Measurements from ENCODE around the gene ATP9B.
"Not testable (repeated sequence)": the region's sequence is repeated elsewhere in the genome, so short reads cannot be mapped to it uniquely, and the experiment has no call there.

ATP9B gene

DNA sequence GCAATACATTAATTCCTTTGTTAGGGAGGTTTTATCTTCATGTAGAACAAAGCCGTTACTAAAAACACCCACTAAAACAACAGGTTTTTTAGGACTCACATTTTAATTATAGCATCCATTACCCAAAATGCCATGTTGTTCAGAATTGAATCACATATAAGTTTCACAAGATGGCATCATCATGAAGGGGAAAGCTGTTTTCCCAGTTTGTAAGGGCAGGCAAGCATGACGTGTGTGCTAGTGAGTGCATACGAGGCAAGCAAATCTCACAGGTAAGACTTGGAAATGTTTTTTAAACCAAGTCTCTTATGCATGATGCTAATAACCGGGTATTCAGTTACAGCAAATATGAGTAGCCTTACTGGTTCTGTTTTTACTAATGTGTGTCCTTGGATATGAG lies 214.7 kb downstream of the ATP9B start:
- DNase-seq = no peak

GRCh38 chr18:79285191-79285590 lies 216.0 kb downstream of the ATP9B start:
- DNase-seq = not testable (repeated sequence)

DNA sequence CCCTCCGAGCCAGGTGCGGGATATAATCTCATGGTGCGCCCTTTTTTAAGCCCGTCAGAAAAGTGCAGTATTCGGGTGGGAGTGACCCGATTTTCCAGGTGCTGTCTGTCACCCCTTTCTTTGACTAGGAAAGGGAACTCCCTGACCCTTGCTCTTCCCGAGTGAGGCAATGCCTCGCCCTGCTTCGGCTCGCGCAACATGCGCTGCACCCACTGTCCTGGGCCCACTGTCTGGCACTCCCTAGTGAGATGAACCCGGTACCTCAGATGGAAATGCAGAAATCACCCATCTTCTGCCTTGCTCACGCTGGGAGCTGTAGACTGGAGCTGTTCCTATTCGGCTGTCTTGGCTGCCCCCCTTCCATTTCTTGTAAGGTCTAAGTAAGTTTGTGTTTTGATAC lies 221.2 kb downstream of the ATP9B start:
- DNase-seq = not testable (repeated sequence)

DNA sequence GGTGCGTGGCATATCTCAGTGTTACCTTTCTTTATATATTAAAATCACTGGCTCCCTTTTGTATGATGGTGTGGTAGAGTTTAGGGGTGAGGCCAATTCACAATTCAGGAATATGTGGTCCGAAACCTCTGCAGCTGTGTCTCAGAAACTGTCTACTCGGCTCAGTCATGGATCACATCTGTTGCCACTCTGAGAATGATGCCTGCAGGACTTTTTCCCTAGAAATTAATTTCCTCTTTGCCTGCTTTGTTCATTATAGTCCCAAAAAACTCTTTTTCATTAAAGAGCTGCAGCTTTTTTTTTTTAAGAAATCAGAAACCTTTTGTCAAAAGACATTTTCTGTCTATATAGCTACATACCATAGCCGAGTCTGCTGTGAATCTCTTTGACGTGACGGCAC lies 221.7 kb downstream of the ATP9B start:
- no peak for DNase-seq

- peak in 2 of 56 donors; percentile 23 to 32 for DNase-seq
Measured at GRCh38 chr18:79294235-79294634, 225.0 kb downstream of the ATP9B start.

- no peak for DNase-seq
Measured at GRCh38 chr18:79299272-79299671, 230.1 kb downstream of the ATP9B start.

DNA sequence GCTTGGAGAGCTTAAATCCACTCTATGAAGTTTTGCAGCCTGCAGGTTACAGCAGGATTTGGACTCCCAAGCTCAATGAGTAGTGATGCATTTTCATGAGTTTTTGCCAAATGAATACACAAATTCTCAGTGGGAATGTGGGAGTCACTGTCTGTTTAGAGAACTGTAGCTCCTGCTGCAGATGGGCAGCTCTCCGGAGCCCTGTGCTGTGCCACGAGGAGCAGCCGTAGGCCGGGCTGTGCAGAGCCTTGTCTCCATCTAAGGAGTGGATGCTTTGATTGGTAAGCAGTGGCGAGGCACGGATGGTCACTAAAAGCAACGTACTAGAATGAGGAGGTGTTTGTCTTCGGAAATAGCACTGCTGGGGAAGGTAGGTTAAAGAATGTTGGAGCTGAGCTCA lies 230.5 kb downstream of the ATP9B start:
- peak in 5 of 56 donors; percentile 13 to 36 (median 17) for DNase-seq

- peak in 12 of 56 donors; percentile 15 to 54 (median 35) for DNase-seq
Measured at GRCh38 chr18:79300413-79300812, 231.2 kb downstream of the ATP9B start.

DNA sequence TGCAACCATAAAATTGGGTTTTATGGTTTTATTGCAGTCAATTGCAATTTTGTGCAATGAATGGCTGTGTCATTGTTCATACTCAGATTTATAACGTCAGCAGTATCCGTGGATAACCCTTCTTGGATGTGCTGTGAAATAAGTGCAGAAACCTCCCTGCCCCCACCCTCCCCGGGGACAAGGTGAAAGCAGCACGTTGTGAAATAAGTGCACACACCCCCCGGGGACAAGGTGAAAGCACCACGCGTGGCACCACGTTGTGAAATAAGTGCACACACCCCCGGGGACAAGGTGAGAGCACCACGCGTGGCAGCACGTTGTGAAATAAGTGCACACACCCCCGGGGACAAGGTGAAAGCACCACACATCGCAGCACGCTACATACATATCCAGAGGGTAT lies 232.9 kb downstream of the ATP9B start:
- no peak for DNase-seq

- DNase-seq = no peak
Measured at GRCh38 chr18:79305911-79306310, 236.7 kb downstream of the ATP9B start.

GRCh38 chr18:79309614-79310358 lies 240.6 kb downstream of the ATP9B start:
- DNase-seq = no peak

GRCh38 chr18:79314838-79315388 lies 245.7 kb downstream of the ATP9B start:
- DNase-seq = no peak

DNA sequence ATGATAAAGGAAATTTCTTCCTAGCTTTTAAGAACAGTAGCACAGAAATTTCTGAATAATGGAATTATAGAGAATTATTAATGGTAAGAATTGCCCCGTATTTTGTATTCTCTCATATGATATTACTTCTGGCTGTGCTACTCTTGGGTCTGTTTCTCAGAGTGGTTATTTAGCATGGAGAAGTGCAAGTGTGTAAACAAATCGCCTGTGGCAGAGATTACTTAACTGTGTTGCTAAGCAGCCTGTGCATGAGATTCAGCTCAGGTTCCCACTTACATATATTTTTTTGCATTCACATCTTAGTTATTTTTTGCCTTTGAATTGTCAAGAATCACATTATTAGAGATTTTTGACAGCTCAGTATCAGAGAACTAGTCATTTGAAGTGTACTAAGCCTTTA lies 246.4 kb downstream of the ATP9B start:
- DNase-seq = no peak

DNA sequence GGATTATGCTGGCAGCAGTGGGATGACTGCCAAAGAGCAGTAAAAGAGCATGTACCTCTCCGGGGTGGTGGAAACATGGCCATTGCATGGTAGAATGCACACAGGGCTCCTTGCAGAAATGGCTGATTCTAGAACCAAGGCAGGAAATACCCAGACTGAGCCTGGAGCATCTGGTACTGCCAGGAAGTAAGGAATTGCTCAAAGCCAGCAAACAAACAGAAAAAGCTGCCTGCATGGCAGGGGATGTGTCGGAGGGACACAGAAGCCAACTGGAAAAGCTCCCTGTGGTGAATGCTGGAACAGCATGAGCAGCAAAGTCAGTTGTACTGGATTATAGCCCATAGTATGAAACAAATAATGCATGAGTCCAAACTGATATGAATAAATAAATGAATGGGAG lies 248.5 kb downstream of the ATP9B start:
- no peak for DNase-seq

- no peak for DNase-seq
Measured at GRCh38 chr18:79318142-79318673, 249.0 kb downstream of the ATP9B start.

- no peak for DNase-seq
Measured at GRCh38 chr18:79320216-79320850, 251.1 kb downstream of the ATP9B start.

DNA sequence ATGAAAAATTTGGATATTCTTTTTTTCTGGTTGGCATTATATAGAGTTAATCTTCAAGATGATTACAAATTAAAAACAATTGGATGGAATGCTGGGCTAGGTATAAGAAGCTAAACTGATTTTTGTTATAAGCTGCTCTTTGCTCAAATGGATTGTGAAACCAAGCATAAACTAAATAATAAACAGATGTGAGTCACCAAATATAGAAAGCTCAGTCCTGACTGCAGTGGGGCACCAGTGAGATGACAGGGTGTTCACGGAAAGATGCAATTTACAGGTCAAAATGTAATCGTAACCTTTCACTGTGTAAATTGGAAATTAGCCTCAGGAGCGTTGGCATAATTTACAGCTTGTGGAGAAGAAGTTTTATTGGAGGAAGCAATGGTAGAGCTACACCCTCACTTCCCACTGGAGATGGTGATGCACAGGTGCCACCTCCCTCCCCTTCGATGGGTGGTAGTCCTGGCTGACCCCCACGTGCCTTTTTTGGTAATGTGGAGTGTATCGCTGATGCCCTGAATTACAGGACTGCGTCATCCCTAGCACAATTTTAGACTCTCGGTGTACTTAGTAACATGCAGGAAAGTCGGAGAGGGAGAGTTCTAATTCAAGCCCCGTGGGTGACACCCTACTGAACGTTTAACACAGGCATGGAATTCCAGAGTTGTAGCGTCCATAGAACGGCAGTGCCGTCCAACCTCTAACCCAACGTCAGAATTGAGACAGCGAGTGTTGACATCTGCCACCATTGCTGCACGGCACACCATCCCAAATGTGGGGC lies 252.6 kb downstream of the ATP9B start:
- no peak for DNase-seq

- no peak for DNase-seq
Measured at GRCh38 chr18:79322441-79322840, 253.2 kb downstream of the ATP9B start.

GRCh38 chr18:79323471-79323870 lies 254.3 kb downstream of the ATP9B start:
- DNase-seq = peak in 5 of 56 donors; percentile 3 to 48 (median 30)

- no peak for DNase-seq
Measured at GRCh38 chr18:79326413-79327198, 257.4 kb downstream of the ATP9B start.

DNA sequence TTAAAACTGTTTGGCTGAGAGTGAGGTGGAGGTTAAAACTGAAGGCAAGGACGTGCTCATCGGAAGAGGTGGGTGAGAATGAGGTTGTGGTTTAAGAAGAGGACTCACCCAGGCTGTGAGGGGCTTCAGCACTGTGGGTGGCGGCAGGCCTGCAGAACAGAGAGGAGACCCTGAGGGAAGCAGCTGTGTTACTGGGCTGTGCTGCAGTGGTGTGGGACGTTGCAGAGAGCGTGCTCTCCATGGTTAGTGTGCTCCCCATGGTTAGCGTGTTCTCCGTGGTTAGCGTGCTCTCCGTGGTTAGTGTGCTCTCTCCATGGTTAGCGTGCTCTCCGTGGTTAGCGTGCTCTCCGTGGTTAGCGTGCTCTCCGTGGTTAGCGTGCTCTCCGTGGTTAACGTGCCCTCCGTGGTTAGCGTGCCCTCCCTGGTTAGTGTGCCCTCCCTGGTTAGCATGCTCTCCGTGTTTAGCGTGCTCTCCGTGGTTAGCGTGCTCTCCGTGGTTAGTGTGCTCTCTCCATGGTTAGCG lies 258.1 kb downstream of the ATP9B start:
- DNase-seq = no peak

Data from amygdala (tissue), 56 donors.